Endodermal cell (in vitro differentiated cells): ENCODE results near the gene CCDC158. TPM values are rescaled to one million over a fixed set of nuclear protein-coding genes. Genes with fewer than 3 reads are reported as not detected.

Source experiments
- DNase-seq: peaks from one replicate; pipeline ENCODE4 v3.0.0-alpha.2; 2017
- H3K27ac ChIP-seq: 2 replicates; pipeline ENCODE4 v1.5.1; 2013; ENCODE audit warnings: mild to moderate bottlenecking, low read depth, low read length, moderate library complexity
- H3K27me3 ChIP-seq: 2 replicates; pipeline ENCODE4 v1.6.1; 2013; ENCODE audit warnings: mild to moderate bottlenecking, low read length, moderate library complexity; ENCODE audit not compliant: insufficient read depth, control insufficient read depth, poor library complexity, severe bottlenecking
- H3K36me3 ChIP-seq: 2 replicates; pipeline ENCODE4 v1.7.0; 2013; ENCODE audit warnings: mild to moderate bottlenecking, low read length, moderate library complexity; ENCODE audit not compliant: control insufficient read depth, insufficient read depth
- H3K4me1 ChIP-seq: one replicate; pipeline ENCODE4 v1.7.0; 2013; ENCODE audit warnings: low read length; ENCODE audit not compliant: control insufficient read depth, insufficient read depth
- H3K4me3 ChIP-seq: 2 replicates; pipeline ENCODE4 v1.5.1; 2013; ENCODE audit warnings: mild to moderate bottlenecking, low read length, moderate library complexity
- H3K9ac ChIP-seq: 2 replicates; pipeline ENCODE4 v1.6.1; 2013; ENCODE audit warnings: mild to moderate bottlenecking, low read length, moderate library complexity; ENCODE audit not compliant: poor library complexity, severe bottlenecking; ENCODE audit errors: extremely low read depth
- H3K9me3 ChIP-seq: 2 replicates; pipeline ENCODE4 v1.6.1; 2013; ENCODE audit warnings: mild to moderate bottlenecking, low read length, moderate library complexity; ENCODE audit not compliant: control insufficient read depth
- H3K27ac Mint-ChIP-seq: 2 replicates; pipeline ENCODE4 v1.8.0; 2020; ENCODE audit warnings: mixed read lengths
- H3K27me3 Mint-ChIP-seq: 2 replicates; pipeline ENCODE4 v1.8.0; 2021; ENCODE audit warnings: mild to moderate bottlenecking, mixed read lengths; ENCODE audit not compliant: insufficient read depth
- H3K36me3 Mint-ChIP-seq: 2 replicates; pipeline ENCODE4 v1.8.0; 2020; ENCODE audit warnings: low read depth, mixed read lengths
- H3K4me1 Mint-ChIP-seq: 2 replicates; pipeline ENCODE4 v1.8.0; 2020; ENCODE audit warnings: mixed read lengths
- H3K4me3 Mint-ChIP-seq: 2 replicates; pipeline ENCODE4 v1.8.0; 2020; ENCODE audit warnings: mild to moderate bottlenecking, moderate library complexity, mixed read lengths
- H3K9me3 Mint-ChIP-seq: 2 replicates; pipeline ENCODE4 v1.8.0; 2020; ENCODE audit warnings: mild to moderate bottlenecking, mixed read lengths
- CTCF ChIP-seq: fragments of 200-600 bp; sonication (generic); conservative IDR thresholded peaks from 2 replicates; pipeline ENCODE4 v1.5.0; 2021; ENCODE audit warnings: antibody characterized with exemption, mild to moderate bottlenecking
- WGBS, 2 experiments: methylation state at CpG; one replicate each; pipeline versions ENCODE4 v1.1.5 to v1.1.7; 2013; ENCODE audit warnings: missing lambda C conversion rate in 2 of 2, mixed read lengths in 1 of 2; ENCODE audit not compliant: insufficient coverage in 1 of 2, insufficient read length in 1 of 2; 5-methylcytosine and 5-hydroxymethylcytosine counted together
- total RNA-seq, 2 donors: library from RNA; stranded (reverse); fragmentation: NEBNext Ultra II Directional in 1 of 2; extraction: Animal tissue kit (Norgen Biotek cat#: 25700) in 1 of 2; gene quantifications; 2 replicates in 1 of 2; 3 replicates in 1 of 2; pipeline ENCODE4 v1.2.1, GENCODE V29; 2021

CCDC158 gene
- total RNA-seq, 2 donors from 2014 or later: not detected

DNA sequence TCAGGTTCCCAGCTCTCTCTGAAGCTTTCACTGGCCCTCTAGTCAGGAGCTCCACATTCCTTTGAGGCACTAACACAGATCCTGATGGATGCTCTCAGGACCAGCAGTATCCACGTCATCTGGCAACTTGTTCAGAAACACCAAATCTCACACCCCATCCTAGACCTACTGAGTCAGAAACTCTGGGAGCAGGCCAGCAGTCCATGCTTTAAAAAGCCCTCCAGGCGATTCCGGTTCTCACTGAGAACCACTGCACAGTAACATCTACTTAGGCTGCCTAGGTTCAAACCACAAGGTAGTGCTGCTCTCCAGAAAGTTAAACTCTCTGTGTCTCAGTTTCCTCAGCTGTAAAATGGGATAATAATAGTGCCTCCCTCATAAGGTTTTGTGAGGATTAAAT lies 55.3 kb downstream of the CCDC158 start:
- H3K27ac ChIP-seq: no peak overlapping the region

GRCh38 chr4:76364763-76365162 lies 56.2 kb downstream of the CCDC158 start:
- no peak overlapping the region for H3K27ac ChIP-seq
- H3K27me3 ChIP-seq: no peaks in the 10 kb centered on the region
- no peak for TF ChIP-seq CTCF
- no peaks in the 10 kb centered on the region for H3K36me3 ChIP-seq
- H3K9me3 ChIP-seq: peaks cover 2% of the 10 kb centered on the region
- no peak overlapping the region for H3K4me3 Mint-ChIP-seq
- no peak overlapping the region for H3K9ac ChIP-seq
- H3K27ac Mint-ChIP-seq: no peak overlapping the region
- no peaks in the 10 kb centered on the region for H3K36me3 Mint-ChIP-seq
- no peak for DNase-seq
- peaks cover 12% of the 10 kb centered on the region for H3K9me3 Mint-ChIP-seq
- H3K4me1 ChIP-seq: no peaks in the 10 kb centered on the region
- no peak overlapping the region for H3K4me3 ChIP-seq
- no peaks in the 10 kb centered on the region for H3K4me1 Mint-ChIP-seq
- H3K27me3 Mint-ChIP-seq: no peaks in the 10 kb centered on the region
- 90% methylated on average over 3 of the region's 3 CpGs; no CpG with 5 or more reads in 1 of the 2 experiments for WGBS, 2 experiments

More for the DNA sequence above, 55.3 kb downstream of the CCDC158 start:
- Histone ChIP-seq H3K4me1 (no peaks in the 10 kb centered on the region), H3K4me3 (no peak overlapping the region), H3K36me3 (no peaks in the 10 kb centered on the region), H3K27me3 (no peaks in the 10 kb centered on the region), H3K9ac (no peak overlapping the region), H3K9me3 (no peaks in the 10 kb centered on the region)
- H3K27ac Mint-ChIP-seq: no peak overlapping the region
- no peak for TF ChIP-seq CTCF
- WGBS, 2 experiments: 89 to 100% methylated on average over 3 of the region's 3 CpGs
- H3K27me3 Mint-ChIP-seq: no peaks in the 10 kb centered on the region
- H3K4me3 Mint-ChIP-seq: no peak overlapping the region
- DNase-seq: no peak
- no peaks in the 10 kb centered on the region for H3K4me1 Mint-ChIP-seq
- H3K9me3 Mint-ChIP-seq: peaks cover 4% of the 10 kb centered on the region
- no peaks in the 10 kb centered on the region for H3K36me3 Mint-ChIP-seq

GRCh38 chr4:76363556-76364290 lies 57.2 kb downstream of the CCDC158 start:
- H3K4me3 Mint-ChIP-seq: no peak overlapping the region
- H3K4me1 Mint-ChIP-seq: no peaks in the 10 kb centered on the region
- Histone ChIP-seq H3K36me3 (no peaks in the 10 kb centered on the region), H3K4me1 (no peaks in the 10 kb centered on the region), H3K9ac (no peak overlapping the region), H3K4me3 (no peak overlapping the region), H3K9me3 (peaks cover 6% of the 10 kb centered on the region), H3K27me3 (no peaks in the 10 kb centered on the region), H3K27ac (no peak overlapping the region)
- no peak for TF ChIP-seq CTCF
- H3K9me3 Mint-ChIP-seq: peaks cover 22% of the 10 kb centered on the region
- no peaks in the 10 kb centered on the region for H3K36me3 Mint-ChIP-seq
- DNase-seq: no peak
- no peak overlapping the region for H3K27ac Mint-ChIP-seq
- 90 to 98% methylated on average over 6 of the region's 6 CpGs for WGBS, 2 experiments
- H3K27me3 Mint-ChIP-seq: no peaks in the 10 kb centered on the region
